H1 (cell line): Measurements from ENCODE around the gene PEAK1. TPM values are rescaled to one million over a fixed set of nuclear protein-coding genes. Genes with fewer than 3 reads are reported as not detected.

Experiments
- CTCF ChIA-PET: fragments of 300-600 bp; sonication (Branson Sonifier 250); formaldehyde crosslinking; loops from one replicate; lab custom pipeline; 2021; ENCODE audit not compliant: partially characterized antibody; lab: Charles Lee
- POLR2A ChIA-PET: fragments of 300-600 bp; sonication (Branson Sonifier 250); formaldehyde crosslinking; loops from one replicate; lab custom pipeline; 2021; ENCODE audit warnings: inconsistent platforms; ENCODE audit not compliant: partially characterized antibody; lab: Charles Lee
- DNase-seq, 2 experiments: peaks; one replicate each; pipeline versions ENCODE4 v3.0.0 to v3.0.0-alpha.2; 2010 to 2022; ENCODE audit warnings: low spot score in 2 of 2, low read depth in 1 of 2, mixed read lengths in 1 of 2
- FAIRE-seq: peaks from 2 replicates; lab custom pipeline; 2011; peaks lifted over from hg19 to GRCh38; lab: Jason Lieb, UNC
- H2AFZ ChIP-seq: 2 replicates; pipeline ENCODE4 v1.8.1; 2012; ENCODE audit warnings: low read length, inconsistent platforms
- H2AK5ac ChIP-seq: 2 replicates; pipeline ENCODE4 v1.6.1; 2013; ENCODE audit warnings: low read depth, low read length
- H2BK120ac ChIP-seq: replicated peaks from 2 replicates; pipeline ENCODE3; 2013; ENCODE audit warnings: low read depth, low read length, inconsistent platforms
- H2BK12ac ChIP-seq: 2 replicates; pipeline ENCODE4 v1.6.1; 2013; ENCODE audit warnings: low read depth, low read length
- H2BK15ac ChIP-seq: 2 replicates; pipeline ENCODE4 v1.6.1; 2013; ENCODE audit warnings: low read length
- H2BK20ac ChIP-seq: 2 replicates; pipeline ENCODE4 v1.6.1; 2013; ENCODE audit warnings: low read length
- H2BK5ac ChIP-seq: 2 replicates; pipeline ENCODE4 v1.6.1; 2013; ENCODE audit warnings: low read depth, low read length
- H3K14ac ChIP-seq: 2 replicates; pipeline ENCODE4 v1.6.1; 2013; ENCODE audit warnings: inconsistent platforms; ENCODE audit not compliant: insufficient read length
- H3K18ac ChIP-seq: 2 replicates; pipeline ENCODE4 v1.6.1; 2013; ENCODE audit warnings: low read length; ENCODE audit errors: extremely low read depth
- H3K23ac ChIP-seq: 2 replicates; pipeline ENCODE4 v1.6.1; 2013; ENCODE audit warnings: inconsistent platforms; ENCODE audit not compliant: insufficient read length
- H3K23me2 ChIP-seq: 2 replicates; pipeline ENCODE4 v1.6.1; 2013; ENCODE audit warnings: low read depth, low read length
- H3K27ac ChIP-seq: 2 replicates; pipeline ENCODE4 v1.6.1; 2011; ENCODE audit warnings: low read depth, low read length, inconsistent platforms
- H3K27me3 ChIP-seq, 4 experiments: replicated peaks in 1 of 4; 1 replicate in 1 of 4; 2 replicates in 3 of 4; pipeline versions ENCODE4 v1.6.1 to v1.8.1; 2011 to 2013; ENCODE audit warnings: low read length in 3 of 4, mild to moderate bottlenecking in 3 of 4, inconsistent platforms in 2 of 4, mixed read lengths in 2 of 4, moderate library complexity in 1 of 4; ENCODE audit not compliant: control insufficient read depth in 3 of 4, insufficient read depth in 3 of 4; ENCODE audit errors: extremely low read depth in 1 of 4
- H3K36me3 ChIP-seq, 4 experiments: 2 replicates each; pipeline versions ENCODE4 v1.6.1 to v1.8.1; 2011 to 2013; ENCODE audit warnings: mild to moderate bottlenecking in 4 of 4, low read length in 3 of 4, moderate library complexity in 2 of 4, control low read depth in 1 of 4, inconsistent platforms in 1 of 4; ENCODE audit not compliant: insufficient read depth in 4 of 4, control insufficient read depth in 2 of 4
- H3K4ac ChIP-seq: replicated peaks from 2 replicates; pipeline ENCODE3; 2013; ENCODE audit warnings: low read length, low read depth, mixed read lengths, inconsistent platforms; ENCODE audit not compliant: insufficient read length
- H3K4me1 ChIP-seq, 4 experiments: replicated peaks in 1 of 4; 1 replicate in 1 of 4; 2 replicates in 3 of 4; pipeline versions ENCODE4 v1.6.1 to v1.8.1; 2011 to 2013; ENCODE audit warnings: low read length in 3 of 4, inconsistent platforms in 2 of 4, mixed read lengths in 1 of 4; ENCODE audit not compliant: insufficient read depth in 4 of 4, control insufficient read depth in 3 of 4
- H3K4me2 ChIP-seq, 2 experiments: 2 replicates each; pipeline versions ENCODE4 v1.6.1 to v1.8.1; 2011 to 2013; ENCODE audit warnings: low read depth in 2 of 2, low read length in 2 of 2, control low read depth in 1 of 2, inconsistent platforms in 1 of 2, mild to moderate bottlenecking in 1 of 2; ENCODE audit not compliant: insufficient read depth in 1 of 2
- H3K4me3 ChIP-seq, 4 experiments: fragments of 200-600, 300-600 bp in 1 of 4; sonication (generic), shearing (Covaris generic), sonication (Bioruptor Twin) in 1 of 4; 2 replicates each; pipeline versions ENCODE4 v1.5.1 to v1.8.1; 2011 to 2016; ENCODE audit warnings: low read length in 4 of 4, low read depth in 3 of 4, control low read depth in 2 of 4, inconsistent platforms in 2 of 4, mild to moderate bottlenecking in 2 of 4, mixed read lengths in 1 of 4, moderate library complexity in 1 of 4; ENCODE audit not compliant: insufficient read depth in 2 of 4; ENCODE audit errors: extremely low read depth in 1 of 4
- H3K56ac ChIP-seq: replicated peaks from 2 replicates; pipeline ENCODE3; 2013; ENCODE audit warnings: low read depth, mild to moderate bottlenecking, mixed read lengths, low read length, inconsistent platforms; ENCODE audit not compliant: insufficient read length
- H3K79me1 ChIP-seq: 2 replicates; pipeline ENCODE4 v1.6.1; 2013; ENCODE audit warnings: low read depth, low read length, control low read depth
- H3K79me2 ChIP-seq, 2 experiments: 2 replicates each; pipeline versions ENCODE4 v1.6.1 to v1.8.1; 2012 to 2013; ENCODE audit warnings: low read length in 2 of 2, mild to moderate bottlenecking in 2 of 2, inconsistent platforms in 1 of 2; ENCODE audit not compliant: insufficient read depth in 2 of 2, control insufficient read depth in 1 of 2
- H3K9ac ChIP-seq, 4 experiments: replicated peaks in 1 of 4; 1 replicate in 1 of 4; 2 replicates in 3 of 4; pipeline versions ENCODE4 v1.6.1 to v1.8.1; 2011 to 2013; ENCODE audit warnings: low read depth in 3 of 4, low read length in 3 of 4, control low read depth in 2 of 4, mild to moderate bottlenecking in 2 of 4, moderate library complexity in 2 of 4, inconsistent platforms in 1 of 4; ENCODE audit errors: extremely low read depth in 1 of 4
- H3K9me3 ChIP-seq, 2 experiments: 2 replicates each; pipeline versions ENCODE4 v1.6.1 to v1.8.1; 2012 to 2013; ENCODE audit warnings: mild to moderate bottlenecking in 2 of 2, moderate library complexity in 2 of 2, control low read depth in 1 of 2, inconsistent platforms in 1 of 2, low read depth in 1 of 2, low read length in 1 of 2, mixed read lengths in 1 of 2; ENCODE audit not compliant: insufficient read depth in 2 of 2
- H4K20me1 ChIP-seq, 2 experiments: replicated peaks in 1 of 2; 2 replicates each; pipeline versions ENCODE3 to v1.8.1; 2011 to 2013; ENCODE audit warnings: inconsistent platforms in 2 of 2, low read length in 2 of 2, mild to moderate bottlenecking in 1 of 2; ENCODE audit not compliant: insufficient read depth in 2 of 2, control insufficient read depth in 1 of 2
- H4K5ac ChIP-seq: 2 replicates; pipeline ENCODE4 v1.6.1; 2013; ENCODE audit warnings: low read length, low read depth, mixed read lengths, inconsistent platforms; ENCODE audit not compliant: insufficient read length
- H4K8ac ChIP-seq: 2 replicates; pipeline ENCODE4 v1.8.0; 2013; ENCODE audit warnings: mild to moderate bottlenecking, moderate library complexity, low read length, inconsistent platforms; ENCODE audit not compliant: insufficient read depth; ENCODE audit errors: extremely low read depth
- H4K91ac ChIP-seq: replicated peaks from 2 replicates; pipeline ENCODE3; 2013; ENCODE audit warnings: low read length, mixed read lengths, inconsistent platforms; ENCODE audit not compliant: insufficient read length
- BRCA1 ChIP-seq: IDR thresholded peaks from 2 replicates; pipeline ENCODE4 v1.6.1; 2012; ENCODE audit warnings: low read depth, low read length, improper control_type of control experiment
- E2F6 ChIP-seq: IDR thresholded peaks from 2 replicates; pipeline ENCODE4 v1.6.1; 2012; ENCODE audit warnings: inconsistent platforms
- EP300 ChIP-seq, 2 experiments: IDR thresholded peaks; 1 replicate in 1 of 2; 2 replicates in 1 of 2; pipeline ENCODE4 v1.6.1; 2011 to 2012; ENCODE audit warnings: low read depth in 2 of 2, low read length in 2 of 2, mild to moderate bottlenecking in 2 of 2, borderline replicate concordance in 1 of 2, inconsistent platforms in 1 of 2, moderate library complexity in 1 of 2
- EZH2 ChIP-seq: fragments of 200-600 bp; sonication (generic); IDR thresholded peaks from 2 replicates; pipeline ENCODE4 v1.7.1; 2012; ENCODE audit warnings: low read depth, mild to moderate bottlenecking, moderate library complexity, low read length, inconsistent platforms; ENCODE audit not compliant: severe bottlenecking
- KDM4A ChIP-seq: IDR thresholded peaks from one replicate; pipeline ENCODE4 v1.7.1; 2012; ENCODE audit warnings: low read depth, mild to moderate bottlenecking, moderate library complexity, low read length, inconsistent platforms; ENCODE audit not compliant: severe bottlenecking
- MAFK ChIP-seq: IDR thresholded peaks from 2 replicates; pipeline ENCODE4 v1.6.1; 2012; ENCODE audit warnings: low read depth, mild to moderate bottlenecking, improper control_type of control experiment, low read length
- MAX ChIP-seq: IDR thresholded peaks from 2 replicates; pipeline ENCODE4 v1.6.1; 2012; ENCODE audit warnings: inconsistent platforms
- POU5F1 ChIP-seq: IDR thresholded peaks from 2 replicates; pipeline ENCODE4 v1.6.1; 2011; ENCODE audit warnings: low read depth, mild to moderate bottlenecking, low read length, moderate library complexity
- SIN3A ChIP-seq, 2 experiments: IDR thresholded peaks in 1 of 2; conservative IDR thresholded peaks in 1 of 2; 2 replicates each; pipeline ENCODE4 v1.6.1; 2011 to 2012; ENCODE audit warnings: low read length in 2 of 2, improper control_type of control experiment in 1 of 2, low read depth in 1 of 2, mild to moderate bottlenecking in 1 of 2
- SIX5 ChIP-seq: IDR thresholded peaks from 2 replicates; pipeline ENCODE4 v1.6.1; 2011; ENCODE audit warnings: mild to moderate bottlenecking, low read depth, low read length
- SP1 ChIP-seq: IDR thresholded peaks from 2 replicates; pipeline ENCODE4 v1.6.1; 2011; ENCODE audit warnings: low read depth, low read length
- SP4 ChIP-seq: IDR thresholded peaks from 2 replicates; pipeline ENCODE4 v1.6.1; 2012; ENCODE audit warnings: low read length, inconsistent platforms
- WGBS, 2 experiments: shearing (Covaris generic) in 1 of 2; methylation state at CpG; one replicate each; pipeline versions ENCODE4 v1.1.6 to v1.1.7; 2013 to 2015; ENCODE audit warnings: low lambda C conversion rate in 2 of 2, mixed read lengths in 2 of 2, inconsistent platforms in 1 of 2, low coverage in 1 of 2, missing lambda C conversion rate in 1 of 2; ENCODE audit not compliant: insufficient replicate concordance in 2 of 2, insufficient coverage in 1 of 2, insufficient read length in 1 of 2; ENCODE audit errors: extremely low coverage in 1 of 2, missing lambda C conversion rate in 1 of 2; 5-methylcytosine and 5-hydroxymethylcytosine counted together
- polyA plus RNA-seq, 7 experiments: library from polyadenylated mRNA; depleted of rRNA in 3 of 7; stranded (reverse) in 5 of 7; unstranded in 2 of 7; fragments of >200 nt in 5 of 7; fragments of 200-250 nt in 2 of 7; gene quantifications; 1 replicate in 5 of 7; 2 replicates in 1 of 7; 4 replicates in 1 of 7; pipeline versions ENCODE4 v1.2.1 to v1.2.3, GENCODE V29; 2011 to 2013; ENCODE audit warnings: missing spikeins in 2 of 7, mixed read lengths in 2 of 7
- total RNA-seq: library from RNA; stranded (reverse); fragmentation: NEBNext Ultra II Directional; extraction: Animal tissue kit (Norgen Biotek cat#: 25700); gene quantifications from 2 replicates; pipeline ENCODE4 v1.2.1, GENCODE V29; 2021

Gene PEAK1
- total and polyA plus RNA-seq, 2 of the 8 experiments (the other 6 are each of a cell fraction or from before 2014, with no cell fraction given), result 8.8 to 44.8 TPM

- Histone ChIP-seq H3K9ac (no peak overlapping the region), H2AK5ac (no peak overlapping the region), H2BK15ac (no peak overlapping the region), H2AFZ (no peak overlapping the region), H4K91ac (no peak overlapping the region), H2BK12ac (no peak overlapping the region), H4K20me1 (no peaks in the 10 kb centered on the region), H2BK120ac (no peak overlapping the region), H3K23ac (no peak overlapping the region), H3K4me2 (no peak overlapping the region), H3K4ac (no peak overlapping the region), H3K4me3 (no peak overlapping the region), H3K79me1 (no peaks in the 10 kb centered on the region), H3K27ac (no peak overlapping the region), H3K4me1 (no peaks in the 10 kb centered on the region), H3K9me3 (no peaks in the 10 kb centered on the region), H3K18ac (no peak overlapping the region), H4K5ac (no peak overlapping the region), H3K36me3 (peaks cover 0 to 2% (median 0%) of the 10 kb centered on the region in 4 experiments; a peak in 1 of 8 replicates), H3K79me2 (no peaks in the 10 kb centered on the region), H3K23me2 (no peaks in the 10 kb centered on the region), H4K8ac (no peak overlapping the region), H3K56ac (no peak overlapping the region), H2BK20ac (no peak overlapping the region), H3K27me3 (no peaks in the 10 kb centered on the region), H3K14ac (no peak overlapping the region), H2BK5ac (no peak overlapping the region)
- ChIA-PET CTCF (interaction anchor here (1.3 to 2.7 kb wide), 3 partner anchors 62 to 73 kb away, joined by 4 to 13 read pairs (median 4); no protein-coding TSS in a partner anchor), POLR2A (interaction anchor here (0.6 kb wide), 1 partner anchor 49 kb away, joined by 4 read pairs; no protein-coding TSS in a partner anchor)
- DNase-seq, result no peak
- WGBS, 2 experiments, result 92% methylated on average over 5 of the region's 5 CpGs; no CpG with 5 or more reads in 1 of the 2 experiments
- TF ChIP-seq KDM4A, result no peak
- TF ChIP-seq MAFK, result no peak
- no peak for TF ChIP-seq BRCA1
- TF ChIP-seq POU5F1, result no peak
- no peak for TF ChIP-seq MAX
- no peak for TF ChIP-seq EZH2
- TF ChIP-seq E2F6, result no peak
- TF ChIP-seq SIN3A (conservative IDR thresholded peaks at IDR 0.05 in 1 of 2, IDR thresholded peaks at IDR 0.05 in 1 of 2; ENCODE audit: low read depth in 1 of 2, low read length in 2 of 2), result no peak
- TF ChIP-seq EP300 (IDR thresholded peaks at IDR 0.05; ENCODE audit: borderline replicate concordance in 1 of 2, low read depth in 2 of 2, low read length in 2 of 2), result no peak
- no peak for TF ChIP-seq SP4
- no peak for TF ChIP-seq SIX5
- TF ChIP-seq SP1, result no peak
- no peak for FAIRE-seq
Measured at GRCh38 chr15:77180757-77181156, 239.1 kb downstream of the PEAK1 start.
